Loucy (cell line): Measurements from ENCODE around the gene SMIM3.
"Not testable (repeated sequence)": the region's sequence is repeated elsewhere in the genome, so short reads cannot be mapped to it uniquely, and the experiment has no call there.

Experiments used
- H2AFZ ChIP-seq: fragments of 200-600 bp; sonication (generic); 2 replicates; pipeline ENCODE4 v1.6.0; 2016; ENCODE audit warnings: antibody characterized with exemption, mild to moderate bottlenecking, low read length, moderate library complexity
- H3F3A ChIP-seq: fragments of 200-600 bp; 2 replicates; pipeline ENCODE4 v1.6.0; 2016; ENCODE audit warnings: antibody characterized with exemption, low read depth, mild to moderate bottlenecking
- H3K27me3 ChIP-seq: fragments of 200-600 bp; sonication (generic); 2 replicates; pipeline ENCODE4 v1.6.1; 2014; ENCODE audit warnings: low read length, mild to moderate bottlenecking; ENCODE audit not compliant: insufficient read depth, poor library complexity, severe bottlenecking
- H3K36me3 ChIP-seq: fragments of 200-600 bp; sonication (generic); 2 replicates; pipeline ENCODE4 v1.6.1; 2016; ENCODE audit warnings: low read length; ENCODE audit not compliant: insufficient read depth
- H3K4me1 ChIP-seq: fragments of 200-600 bp; sonication (generic); 2 replicates; pipeline ENCODE4 v1.5.1; 2014; ENCODE audit warnings: low read length, mild to moderate bottlenecking; ENCODE audit not compliant: insufficient read depth, poor library complexity, severe bottlenecking
- H3K4me2 ChIP-seq: fragments of 200-600 bp; sonication (generic); 2 replicates; pipeline ENCODE4 v1.6.0; 2014; ENCODE audit warnings: antibody characterized with exemption, low read length, low read depth, mild to moderate bottlenecking; ENCODE audit not compliant: poor library complexity, severe bottlenecking
- H3K4me3 ChIP-seq: fragments of 200-600 bp; sonication (generic); 2 replicates; pipeline ENCODE4 v1.5.1; 2014; ENCODE audit warnings: low read length, mild to moderate bottlenecking, mixed read lengths; ENCODE audit not compliant: poor library complexity, severe bottlenecking
- H3K79me2 ChIP-seq: fragments of 200-600 bp; sonication (generic); 2 replicates; pipeline ENCODE4 v1.6.1; 2014; ENCODE audit warnings: low read length; ENCODE audit not compliant: insufficient read depth
- H3K9ac ChIP-seq: fragments of 200-600 bp; sonication (generic); 2 replicates; pipeline ENCODE4 v1.6.0; 2014; ENCODE audit warnings: mild to moderate bottlenecking, low read depth, low read length, moderate library complexity; ENCODE audit not compliant: poor library complexity, severe bottlenecking
- H3K9me2 ChIP-seq: fragments of 200-600 bp; sonication (generic); replicated peaks from 2 replicates; pipeline ENCODE4 v1.6.1; 2016; ENCODE audit warnings: low read depth, low read length, mixed read lengths
- H3K9me3 ChIP-seq: fragments of 200-600 bp; sonication (generic); 2 replicates; pipeline ENCODE4 v1.6.1; 2014; ENCODE audit warnings: mild to moderate bottlenecking, antibody characterized with exemption, low read length, low read depth; ENCODE audit not compliant: insufficient read depth
- H4K20me1 ChIP-seq: fragments of 200-600 bp; sonication (generic); 2 replicates; pipeline ENCODE4 v1.6.0; 2014; ENCODE audit warnings: antibody characterized with exemption, low read length, mild to moderate bottlenecking; ENCODE audit not compliant: insufficient read depth, poor library complexity, severe bottlenecking
- CTCF ChIP-seq: fragments of 200-600 bp; sonication (generic); conservative IDR thresholded peaks from 2 replicates; pipeline ENCODE4 v1.5.1; 2014; ENCODE audit warnings: mild to moderate bottlenecking, antibody characterized with exemption, low read length
- EZH2phosphoT487 ChIP-seq: fragments of 200-600 bp; IDR thresholded peaks from 2 replicates; pipeline ENCODE4 v1.6.1; 2018; ENCODE audit warnings: antibody characterized with exemption, mild to moderate bottlenecking, moderate library complexity, borderline replicate concordance

The SMIM3 gene

DNA sequence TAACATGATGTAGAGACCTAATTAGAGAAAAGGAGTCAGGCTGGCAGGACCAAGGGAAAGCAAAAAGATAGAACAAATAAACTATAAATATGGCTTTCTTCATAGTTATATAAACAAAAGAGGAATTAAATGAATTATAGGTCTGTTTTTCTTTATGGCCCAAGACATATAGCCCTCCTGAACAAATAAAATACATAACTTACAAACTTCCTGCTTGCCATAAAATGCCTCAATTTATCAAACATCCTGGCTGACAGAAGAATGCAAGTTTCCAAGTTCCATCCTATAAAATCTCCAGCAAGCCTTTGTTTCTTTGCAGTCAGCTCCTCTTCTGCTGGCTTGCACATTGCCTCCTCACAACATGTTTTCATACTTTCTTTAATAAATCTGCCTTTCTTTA is 36.5 kb downstream of the SMIM3 start:
- Histone ChIP-seq H2AFZ (no peak overlapping the region), H3K27me3 (no peaks in the 10 kb centered on the region), H3K79me2 (no peaks in the 10 kb centered on the region), H3K9me3 (peaks cover 19% of the 10 kb centered on the region), H3K4me1 (peaks cover 23% of the 10 kb centered on the region), H4K20me1 (no peaks in the 10 kb centered on the region), H3K36me3 (no peaks in the 10 kb centered on the region), H3K4me3 (peak overlapping the region; percentile 4), H3K9me2 (no peaks in the 10 kb centered on the region), H3F3A (no peaks in the 10 kb centered on the region), H3K9ac (no peak overlapping the region), H3K4me2 (peak overlapping the region; percentile 29)
- no peak for TF ChIP-seq CTCF
- no peak for TF ChIP-seq EZH2phosphoT487

DNA sequence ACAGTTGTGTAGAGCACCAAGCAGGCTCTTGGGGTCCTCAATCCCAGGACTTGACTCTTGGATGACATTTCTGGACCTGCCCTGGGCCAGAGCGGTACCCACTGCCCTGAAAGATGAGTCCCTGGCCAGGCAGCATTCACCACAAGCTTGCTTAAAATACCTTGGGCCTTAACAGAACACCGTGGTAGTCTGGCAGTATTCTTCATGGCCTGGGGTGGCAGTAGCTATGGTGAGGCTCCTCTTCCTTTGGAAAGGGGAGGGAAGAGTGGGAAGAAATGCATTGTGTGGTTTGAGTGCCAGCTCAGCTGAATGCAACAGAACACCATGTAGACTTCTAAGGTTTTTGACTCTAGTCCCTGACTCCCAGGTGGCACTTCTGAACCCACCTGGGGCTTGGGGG is 38.4 kb downstream of the SMIM3 start:
- no peak overlapping the region for H3K4me3 ChIP-seq
- no peaks in the 10 kb centered on the region for H3F3A ChIP-seq
- no peak overlapping the region for H3K9ac ChIP-seq
- H3K79me2 ChIP-seq = no peaks in the 10 kb centered on the region
- H3K27me3 ChIP-seq = no peaks in the 10 kb centered on the region
- H3K9me2 ChIP-seq = no peaks in the 10 kb centered on the region
- peaks cover 23% of the 10 kb centered on the region for H3K4me1 ChIP-seq
- H3K36me3 ChIP-seq = no peaks in the 10 kb centered on the region
- peaks cover 19% of the 10 kb centered on the region for H3K9me3 ChIP-seq
- H3K4me2 ChIP-seq = no peak overlapping the region
- no peak overlapping the region for H2AFZ ChIP-seq
- H4K20me1 ChIP-seq = no peaks in the 10 kb centered on the region
- TF ChIP-seq EZH2phosphoT487 = no peak
- TF ChIP-seq CTCF = no peak

DNA sequence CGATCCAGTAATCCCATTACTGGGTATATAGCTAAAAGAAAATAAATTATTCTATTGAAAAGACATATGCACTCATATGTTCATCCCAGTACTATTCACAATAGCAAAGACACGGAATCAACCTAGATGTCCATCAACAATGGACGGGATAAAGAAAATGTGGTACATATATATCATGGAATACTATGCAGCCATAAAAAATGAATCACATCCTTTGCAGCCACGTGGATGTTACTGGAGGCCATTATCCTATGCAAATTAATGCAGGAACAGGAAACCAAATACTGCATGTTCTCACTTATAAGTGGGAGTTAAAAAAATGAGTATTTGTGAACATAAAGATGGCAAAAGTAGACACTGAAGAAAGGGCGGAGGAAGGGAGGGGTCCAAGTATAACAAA is 51.2 kb downstream of the SMIM3 start:
- TF ChIP-seq CTCF = no peak
- TF ChIP-seq EZH2phosphoT487 = no peak
- no peaks in the 10 kb centered on the region for H3K79me2 ChIP-seq
- no peaks in the 10 kb centered on the region for H3F3A ChIP-seq
- H2AFZ ChIP-seq = no peak overlapping the region
- H3K27me3 ChIP-seq = no peaks in the 10 kb centered on the region
- H3K9ac ChIP-seq = no peak overlapping the region
- H3K4me3 ChIP-seq = no peak overlapping the region
- no peaks in the 10 kb centered on the region for H3K9me3 ChIP-seq
- no peaks in the 10 kb centered on the region for H3K9me2 ChIP-seq
- H3K4me2 ChIP-seq = no peak overlapping the region
- no peaks in the 10 kb centered on the region for H3K4me1 ChIP-seq
- no peaks in the 10 kb centered on the region for H3K36me3 ChIP-seq
- H4K20me1 ChIP-seq = no peaks in the 10 kb centered on the region

DNA sequence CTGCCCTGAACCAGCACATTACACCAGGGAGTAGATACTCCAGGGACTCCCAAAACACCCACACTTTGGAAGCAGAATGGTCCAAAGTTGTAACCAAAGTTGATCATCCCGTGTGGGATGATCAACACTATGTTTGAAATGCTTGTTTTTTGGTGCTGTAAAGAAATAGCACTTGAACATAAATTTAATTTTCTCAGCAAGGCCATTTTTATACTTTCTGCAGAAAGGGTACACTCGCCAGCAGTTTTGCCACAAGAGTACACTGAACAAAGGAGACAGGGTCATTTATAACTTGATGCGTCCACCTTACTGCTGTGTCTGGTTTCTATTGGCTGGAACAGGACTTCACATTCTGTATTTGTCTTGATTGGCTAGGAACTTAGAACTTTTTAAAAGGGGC is 53.3 kb downstream of the SMIM3 start:
- not testable (repeated sequence) for H3K9ac ChIP-seq, H3K27me3 ChIP-seq, H3F3A ChIP-seq, H3K9me3 ChIP-seq, H4K20me1 ChIP-seq, H2AFZ ChIP-seq, H3K9me2 ChIP-seq, H3K36me3 ChIP-seq, H3K4me2 ChIP-seq, H3K4me1 ChIP-seq, H3K79me2 ChIP-seq, H3K4me3 ChIP-seq
